SKM-1 treated with dmso at 0.1 percent for 144 hours (cell line): Measurements from ENCODE around the gene HSPB1.
"Not testable (repeated sequence)": the region's sequence is repeated elsewhere in the genome, so short reads cannot be mapped to it uniquely, and the experiment has no call there.

Experiments
- DNase-seq: peaks from one replicate; lab custom pipeline; 2025; ENCODE audit not compliant: unreplicated experiment; lab: John Stamatoyannopoulos, UW

HSPB1 gene

GRCh38 chr7:76330261-76330660 lies 27.8 kb downstream of the HSPB1 start:
- DNase-seq, result no peak

DNA sequence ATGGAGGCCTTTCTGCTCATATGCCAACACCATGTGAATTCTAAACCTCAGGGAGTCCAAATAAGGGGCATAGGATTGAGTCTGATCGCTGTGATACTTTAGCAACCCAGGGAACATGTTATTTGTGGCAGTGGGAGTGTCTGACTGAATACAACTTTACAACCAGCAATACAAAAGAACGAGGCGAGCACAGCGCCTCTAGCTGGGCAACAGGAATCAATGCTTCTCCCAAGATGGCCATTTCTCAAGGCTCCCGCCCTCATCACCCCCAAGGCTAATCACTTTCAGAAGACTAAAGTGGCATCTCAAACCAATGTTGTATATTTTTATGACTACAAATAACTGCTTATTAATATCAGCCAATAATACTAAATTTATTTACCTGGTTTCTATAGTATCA lies 28.2 kb downstream of the HSPB1 start:
- DNase-seq, result no peak

DNA sequence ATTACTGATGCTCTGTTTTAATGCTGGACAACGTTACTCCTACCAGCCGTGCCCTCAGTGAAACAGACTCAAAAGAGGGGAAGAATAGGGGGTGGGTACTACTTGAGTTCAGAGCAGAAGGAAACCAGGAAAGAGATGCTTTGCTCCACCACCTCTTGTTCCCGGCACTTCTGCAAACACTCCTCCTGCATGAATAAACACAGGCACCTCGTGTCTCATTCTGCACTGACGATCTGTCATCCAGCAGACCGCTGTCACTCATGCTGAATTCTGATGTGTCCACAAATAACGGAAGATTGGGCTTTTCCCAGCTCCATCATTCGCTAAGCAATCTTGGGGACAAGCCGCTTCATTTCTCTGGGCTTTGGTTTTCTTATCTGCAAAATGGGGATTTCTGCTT lies 29.6 kb downstream of the HSPB1 start:
- no peak for DNase-seq

DNA sequence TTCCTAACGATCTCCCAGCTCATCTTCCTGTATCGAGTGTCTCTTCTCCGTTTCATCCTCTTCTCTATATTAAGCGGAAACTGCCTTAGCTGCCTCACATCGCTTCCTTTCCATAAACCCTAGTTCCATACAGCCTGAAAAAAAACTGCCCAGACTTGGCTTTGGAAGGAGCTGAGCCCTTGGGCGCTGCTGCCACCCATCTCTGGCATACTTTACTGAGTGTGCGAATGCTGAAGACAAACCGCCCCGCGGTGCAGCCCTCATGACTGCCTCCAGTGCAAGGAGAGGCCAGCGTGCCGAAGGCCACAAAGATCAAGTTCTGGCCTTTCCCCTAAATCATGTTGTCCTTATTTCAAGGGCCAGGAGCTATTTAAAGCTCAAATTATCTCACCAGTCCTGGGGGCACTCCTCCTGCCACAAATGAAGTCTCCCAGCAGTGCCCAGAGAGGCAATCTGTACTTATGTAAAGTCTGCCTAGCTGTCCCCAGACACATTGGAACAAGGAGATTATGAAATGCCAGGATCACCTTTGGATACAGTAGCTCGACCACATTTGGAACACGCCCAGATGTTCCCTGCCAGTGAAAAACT lies 31.1 kb downstream of the HSPB1 start:
- DNase-seq, result no peak

- DNase-seq, result no peak
These were observed 32.0 kb downstream of the HSPB1 start for GRCh38 chr7:76334320-76334967.

DNA sequence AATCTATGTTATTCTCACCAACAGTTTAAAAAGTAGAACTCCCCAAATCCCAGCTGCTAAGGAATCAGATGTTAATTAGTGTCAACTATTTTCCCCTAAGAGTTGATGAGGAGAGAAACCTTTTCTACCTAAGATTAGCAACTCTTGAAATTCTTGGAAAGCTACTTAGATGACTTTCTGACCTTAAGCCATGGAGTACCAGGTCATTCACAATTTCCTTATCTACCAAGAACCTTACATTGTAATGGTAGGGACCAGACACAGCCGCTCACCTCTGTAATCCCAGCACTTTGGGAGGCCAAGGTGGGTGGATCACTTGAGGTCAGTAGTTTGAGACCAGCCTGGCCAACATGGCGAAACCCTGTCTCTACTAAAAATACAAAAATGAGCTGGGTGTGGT lies 32.9 kb downstream of the HSPB1 start:
- DNase-seq, result not testable (repeated sequence)

- DNase-seq, result no peak
These were observed 33.6 kb downstream of the HSPB1 start for GRCh38 chr7:76336094-76336493.

- DNase-seq, result no peak
These were observed 34.7 kb downstream of the HSPB1 start for GRCh38 chr7:76337147-76337546.

DNA sequence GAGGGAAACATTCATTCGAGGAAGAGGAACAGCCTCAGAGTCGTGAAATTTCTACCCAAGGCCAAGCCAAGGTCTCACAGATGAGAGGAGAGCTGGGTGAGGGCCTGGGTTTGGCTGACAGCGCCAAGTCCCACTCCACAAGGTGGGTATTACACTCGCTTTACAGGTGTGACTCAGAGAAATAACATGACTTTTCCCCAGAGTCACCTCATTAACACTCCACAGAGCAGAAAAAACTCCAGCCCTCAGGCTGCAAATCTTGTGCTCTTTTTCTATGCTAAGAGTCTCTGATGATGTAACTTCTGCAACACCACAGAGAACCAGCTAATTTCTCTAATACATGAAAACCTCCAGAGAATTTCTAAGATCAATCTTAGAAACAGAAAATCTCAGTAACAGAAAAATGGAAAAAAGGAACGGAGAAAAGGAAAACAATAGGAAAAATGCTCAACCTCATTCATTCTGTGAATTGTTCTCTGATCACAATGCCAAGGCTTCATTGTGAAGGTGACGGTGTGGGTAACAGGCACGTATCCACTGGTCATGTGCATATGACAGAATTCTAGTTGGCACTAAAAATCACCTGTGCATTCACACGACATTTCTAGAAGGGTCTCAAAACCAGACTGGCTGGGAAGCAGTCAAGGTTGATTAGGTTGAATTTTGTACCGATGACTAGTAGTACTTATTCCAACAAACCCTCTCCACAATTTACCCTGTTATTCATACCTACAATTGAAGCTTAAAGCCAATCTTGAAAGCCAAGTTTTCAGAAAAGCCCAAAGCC lies 36.0 kb downstream of the HSPB1 start:
- DNase-seq, result no peak

- no peak for DNase-seq
These were observed 38.2 kb downstream of the HSPB1 start for GRCh38 chr7:76340617-76341131.

GRCh38 chr7:76342222-76342621 lies 39.7 kb downstream of the HSPB1 start:
- no peak for DNase-seq

- DNase-seq, result no peak
These were observed 40.9 kb downstream of the HSPB1 start for GRCh38 chr7:76343294-76343930.

GRCh38 chr7:76343931-76344321 lies 41.5 kb downstream of the HSPB1 start:
- DNase-seq, result no peak

DNA sequence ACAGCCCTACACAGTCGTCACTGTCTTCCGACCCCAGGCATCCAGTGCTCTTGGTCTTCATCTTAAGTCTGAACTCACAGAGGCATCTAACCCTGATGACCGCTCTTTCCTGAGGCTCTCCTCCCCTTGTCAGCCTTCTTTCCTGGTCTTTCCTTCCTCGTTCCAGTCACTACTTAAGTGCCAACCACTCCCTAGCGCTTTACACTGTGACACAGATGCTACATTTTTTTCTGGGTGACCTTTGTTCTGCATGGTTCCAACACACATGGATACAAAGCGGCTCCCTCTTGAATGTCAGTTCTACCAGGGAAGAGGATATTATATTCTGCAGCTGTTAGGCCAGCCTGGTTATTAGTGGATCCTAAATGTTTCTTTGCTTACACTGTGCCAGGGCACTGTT lies 43.6 kb downstream of the HSPB1 start:
- DNase-seq, result no peak

- no peak for DNase-seq
These were observed 44.3 kb downstream of the HSPB1 start for GRCh38 chr7:76346778-76347177.

- DNase-seq, result no peak
These were observed 45.2 kb downstream of the HSPB1 start for GRCh38 chr7:76347710-76348109.

- DNase-seq, result no peak
These were observed 46.9 kb downstream of the HSPB1 start for GRCh38 chr7:76349313-76349885.

DNA sequence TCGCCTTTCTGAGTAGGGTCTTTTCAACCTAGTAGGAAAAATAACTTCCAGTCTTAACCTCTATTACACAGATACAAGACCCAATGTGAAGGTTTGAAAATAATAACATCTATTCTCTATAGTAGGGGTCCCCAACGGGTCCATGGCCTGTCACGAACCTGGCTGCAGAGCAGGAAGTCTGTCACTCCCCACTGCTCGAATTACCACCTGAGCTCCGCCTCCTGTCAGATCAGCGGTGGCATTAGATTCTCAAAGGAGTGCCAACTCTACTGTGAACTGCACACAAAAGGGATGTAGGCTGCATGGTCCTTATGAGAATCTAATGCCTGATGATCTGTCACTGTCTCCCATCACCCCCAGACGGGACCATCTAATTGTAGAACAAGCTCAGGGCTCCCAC lies 48.9 kb downstream of the HSPB1 start:
- no peak for DNase-seq

DNA sequence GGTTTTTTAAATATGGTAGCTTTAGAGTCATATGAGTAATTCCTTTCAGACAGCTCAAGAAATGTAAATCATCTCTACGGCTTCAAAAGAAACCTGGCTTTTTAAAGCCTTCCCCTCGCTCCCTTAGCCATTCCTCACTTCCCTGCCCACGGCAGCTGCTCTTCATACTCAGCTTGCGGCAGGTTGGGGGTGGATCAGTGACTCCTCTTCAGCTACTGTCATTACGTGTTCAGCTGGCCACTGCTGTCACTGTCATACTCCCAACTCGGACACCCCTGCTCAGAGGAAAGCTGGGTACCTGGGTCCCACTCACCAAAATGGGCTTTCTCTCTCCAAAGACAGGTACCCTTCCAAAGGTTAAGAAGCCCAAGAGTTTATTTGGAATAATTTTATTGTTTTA lies 49.7 kb downstream of the HSPB1 start:
- no peak for DNase-seq

GRCh38 chr7:76353744-76354143 lies 51.3 kb downstream of the HSPB1 start:
- no peak for DNase-seq
